Trophoblast cell (in vitro differentiated cells and primary cell): ENCODE data around the gene FAP.

Source experiments
- DNase-seq, 2 donors: peaks; one replicate each; pipeline ENCODE4 v3.0.0-alpha.2; 2016
- H2AFZ ChIP-seq: 2 replicates; pipeline ENCODE4 v1.6.1; 2013; ENCODE audit warnings: low read length, moderate library complexity, mild to moderate bottlenecking; ENCODE audit not compliant: insufficient read depth, poor library complexity
- H2AK5ac ChIP-seq: 2 replicates; pipeline ENCODE4 v1.6.1; 2013; ENCODE audit warnings: mild to moderate bottlenecking, low read length
- H2BK120ac ChIP-seq: 2 replicates; pipeline ENCODE4 v1.6.1; 2013; ENCODE audit warnings: low read length, mild to moderate bottlenecking, moderate library complexity; ENCODE audit not compliant: insufficient read depth, poor library complexity
- H2BK12ac ChIP-seq: 2 replicates; pipeline ENCODE4 v1.6.1; 2013; ENCODE audit warnings: mild to moderate bottlenecking, low read length, moderate library complexity
- H2BK5ac ChIP-seq: 2 replicates; pipeline ENCODE4 v1.6.1; 2013; ENCODE audit warnings: low read length, low read depth, moderate library complexity, mild to moderate bottlenecking; ENCODE audit not compliant: poor library complexity
- H3K14ac ChIP-seq: 2 replicates; pipeline ENCODE4 v1.6.1; 2013; ENCODE audit warnings: mild to moderate bottlenecking, low read length
- H3K18ac ChIP-seq: 2 replicates; pipeline ENCODE4 v1.6.1; 2013; ENCODE audit warnings: mild to moderate bottlenecking, low read length
- H3K23ac ChIP-seq: 2 replicates; pipeline ENCODE4 v1.6.1; 2013; ENCODE audit warnings: low read length
- H3K27ac ChIP-seq: 2 replicates; pipeline ENCODE4 v1.5.1; 2013; ENCODE audit warnings: low read depth, mild to moderate bottlenecking, inconsistent platforms, low read length, moderate library complexity
- H3K27me3 ChIP-seq: 2 replicates; pipeline ENCODE4 v1.6.1; 2013; ENCODE audit warnings: inconsistent platforms, mild to moderate bottlenecking, low read length, moderate library complexity; ENCODE audit not compliant: insufficient read depth
- H3K36me3 ChIP-seq, 2 experiments: 1 replicate in 1 of 2; 2 replicates in 1 of 2; pipeline ENCODE4 v1.6.1; 2013; ENCODE audit warnings: low read length in 2 of 2, mild to moderate bottlenecking in 2 of 2, moderate library complexity in 1 of 2; ENCODE audit not compliant: insufficient read depth in 2 of 2, control insufficient read depth in 1 of 2
- H3K4ac ChIP-seq: 2 replicates; pipeline ENCODE4 v1.6.1; 2013; ENCODE audit warnings: low read depth, mild to moderate bottlenecking, low read length, moderate library complexity
- H3K4me1 ChIP-seq, 2 experiments: 1 replicate in 1 of 2; 2 replicates in 1 of 2; pipeline ENCODE4 v1.6.1; 2013; ENCODE audit warnings: low read length in 2 of 2, mild to moderate bottlenecking in 2 of 2, moderate library complexity in 1 of 2; ENCODE audit not compliant: insufficient read depth in 2 of 2, control insufficient read depth in 1 of 2
- H3K4me2 ChIP-seq: 2 replicates; pipeline ENCODE4 v1.6.1; 2013; ENCODE audit warnings: inconsistent platforms, mild to moderate bottlenecking, low read length, moderate library complexity
- H3K4me3 ChIP-seq: 2 replicates; pipeline ENCODE4 v1.5.1; 2013; ENCODE audit warnings: mild to moderate bottlenecking, low read depth, low read length, inconsistent platforms
- H3K79me1 ChIP-seq: one replicate; pipeline ENCODE4 v1.6.1; 2013; ENCODE audit warnings: low read length
- H3K79me2 ChIP-seq: 2 replicates; pipeline ENCODE4 v1.6.1; 2013; ENCODE audit warnings: low read length, mild to moderate bottlenecking; ENCODE audit not compliant: control insufficient read depth, insufficient read depth, poor library complexity
- H3K9ac ChIP-seq: 2 replicates; pipeline ENCODE4 v1.6.1; 2013; ENCODE audit warnings: mild to moderate bottlenecking, low read length
- H3K9me3 ChIP-seq: 2 replicates; pipeline ENCODE4 v1.6.1; 2013; ENCODE audit warnings: low read depth, mild to moderate bottlenecking, control low read depth, inconsistent platforms, low read length; ENCODE audit not compliant: insufficient read depth
- H4K12ac ChIP-seq: 2 replicates; pipeline ENCODE4 v1.6.1; 2013; ENCODE audit warnings: low read depth, mild to moderate bottlenecking, low read length, moderate library complexity
- H4K8ac ChIP-seq: 2 replicates; pipeline ENCODE4 v1.6.1; 2013; ENCODE audit warnings: low read depth, mild to moderate bottlenecking, low read length, moderate library complexity
- H4K91ac ChIP-seq: one replicate; pipeline ENCODE4 v1.6.1; 2013; ENCODE audit warnings: low read depth, mild to moderate bottlenecking, low read length, moderate library complexity
- WGBS: extraction: QIAGEN DNeasy Blood & Tissue Kit; methylation state at CpG from one replicate; pipeline ENCODE4 v1.1.7; 2013; ENCODE audit warnings: missing lambda C conversion rate; ENCODE audit not compliant: insufficient read length, insufficient coverage; ENCODE audit errors: extremely low coverage; 5-methylcytosine and 5-hydroxymethylcytosine counted together

FAP gene

GRCh38 chr2:162277381-162277780, 34.1 kb upstream of the FAP start:
- Histone ChIP-seq H3K79me2 (no peaks in the 10 kb centered on the region), H3K27ac (no peak overlapping the region), H3K4me1 (no peaks in the 10 kb centered on the region), H3K36me3 (no peaks in the 10 kb centered on the region), H3K14ac (no peak overlapping the region), H3K4ac (no peak overlapping the region), H4K8ac (no peak overlapping the region), H3K23ac (no peak overlapping the region), H3K9me3 (no peaks in the 10 kb centered on the region), H2AFZ (no peak overlapping the region), H3K18ac (no peak overlapping the region), H2BK12ac (no peak overlapping the region), H2BK5ac (no peak overlapping the region), H3K27me3 (no peaks in the 10 kb centered on the region), H4K91ac (no peak overlapping the region), H3K4me3 (no peak overlapping the region), H4K12ac (no peak overlapping the region), H3K4me2 (no peak overlapping the region), H2AK5ac (no peak overlapping the region), H3K9ac (no peak overlapping the region), H3K79me1 (peaks cover 5% of the 10 kb centered on the region), H2BK120ac (no peak overlapping the region)
- DNase-seq = no peak
- WGBS = no CpG with 5 or more reads among the region's 4 CpGs

GRCh38 chr2:162267996-162268395, 24.8 kb upstream of the FAP start:
- Histone ChIP-seq H3K27ac (no peak overlapping the region), H2AFZ (no peak overlapping the region), H4K8ac (no peak overlapping the region), H3K4me2 (no peak overlapping the region), H4K91ac (no peak overlapping the region), H3K18ac (no peak overlapping the region), H3K9me3 (no peaks in the 10 kb centered on the region), H3K4ac (no peak overlapping the region), H2BK12ac (no peak overlapping the region), H2AK5ac (no peak overlapping the region), H2BK120ac (no peak overlapping the region), H3K36me3 (no peaks in the 10 kb centered on the region), H3K4me1 (peaks cover 0 to 4% of the 10 kb centered on the region in 2 experiments), H3K27me3 (no peaks in the 10 kb centered on the region), H3K14ac (no peak overlapping the region), H3K4me3 (no peak overlapping the region), H3K9ac (no peak overlapping the region), H4K12ac (no peak overlapping the region), H2BK5ac (no peak overlapping the region), H3K79me1 (peaks cover 4% of the 10 kb centered on the region), H3K79me2 (no peaks in the 10 kb centered on the region), H3K23ac (no peak overlapping the region)
- no peak for DNase-seq
- no CpG with 5 or more reads among the region's 1 CpG for WGBS

- no peak overlapping the region for H3K14ac ChIP-seq
- peaks cover 2% of the 10 kb centered on the region for H3K79me1 ChIP-seq
- WGBS = no CpG with 5 or more reads among the region's 5 CpGs
Observed at GRCh38 chr2:162267496-162267895, 24.3 kb upstream of the FAP start.

GRCh38 chr2:162266460-162266760, 23.2 kb upstream of the FAP start:
- Histone ChIP-seq H3K4me1 (peaks cover 3 to 7% of the 10 kb centered on the region in 2 experiments), H2BK120ac (no peak overlapping the region), H3K36me3 (no peaks in the 10 kb centered on the region), H4K91ac (no peak overlapping the region), H3K9ac (no peak overlapping the region), H3K79me2 (no peaks in the 10 kb centered on the region), H3K27ac (no peak overlapping the region), H3K14ac (no peak overlapping the region), H2BK5ac (no peak overlapping the region), H4K12ac (no peak overlapping the region), H3K27me3 (no peaks in the 10 kb centered on the region), H2BK12ac (no peak overlapping the region), H3K23ac (no peak overlapping the region), H3K79me1 (peaks cover 4% of the 10 kb centered on the region), H2AK5ac (no peak overlapping the region), H3K18ac (no peak overlapping the region), H3K4me3 (no peak overlapping the region), H2AFZ (no peak overlapping the region), H3K9me3 (no peaks in the 10 kb centered on the region), H4K8ac (no peak overlapping the region), H3K4ac (no peak overlapping the region), H3K4me2 (no peak overlapping the region)
- WGBS = no CpG with 5 or more reads among the region's 1 CpG
- DNase-seq = no peak

More at GRCh38 chr2:162267496-162267895, 24.3 kb upstream of the FAP start:
- H3K36me3 ChIP-seq = no peaks in the 10 kb centered on the region
- H3K9ac ChIP-seq = no peak overlapping the region
- H3K4me3 ChIP-seq = no peak overlapping the region
- H3K23ac ChIP-seq = no peak overlapping the region
- no peak overlapping the region for H2AK5ac ChIP-seq
- H3K27ac ChIP-seq = no peak overlapping the region
- no peak for DNase-seq
- H3K4me1 ChIP-seq = peaks cover 0 to 4% of the 10 kb centered on the region in 2 experiments
- H3K4ac ChIP-seq = no peak overlapping the region
- no peak overlapping the region for H2AFZ ChIP-seq
- H2BK5ac ChIP-seq = no peak overlapping the region
- no peak overlapping the region for H4K91ac ChIP-seq
- H3K9me3 ChIP-seq = no peaks in the 10 kb centered on the region
- no peak overlapping the region for H2BK120ac ChIP-seq
- no peak overlapping the region for H3K18ac ChIP-seq
- H2BK12ac ChIP-seq = no peak overlapping the region
- H4K12ac ChIP-seq = no peak overlapping the region
- no peak overlapping the region for H3K4me2 ChIP-seq
- H3K27me3 ChIP-seq = no peaks in the 10 kb centered on the region
- H3K79me2 ChIP-seq = no peaks in the 10 kb centered on the region
- no peak overlapping the region for H4K8ac ChIP-seq
